ENCODE measurements around the gene BCAR3.
"Not testable (repeated sequence)": the region's sequence is repeated elsewhere in the genome, so short reads cannot be mapped to it uniquely, and the experiment has no call there.

Gene BCAR3

GRCh38 chr1:93668121-93668520 is 13.5 kb downstream of the BCAR3 start:
- DNase-seq (ENCODE audit: low spot score): no peak

GRCh38 chr1:93667642-93668041 is 14.0 kb downstream of the BCAR3 start:
- DNase-seq (ENCODE audit: low spot score): no peak

GRCh38 chr1:93666613-93667384 is 14.8 kb downstream of the BCAR3 start:
- no peak for DNase-seq (ENCODE audit: low spot score)

GRCh38 chr1:93665015-93665414 is 16.6 kb downstream of the BCAR3 start:
- no peak for DNase-seq (ENCODE audit: low spot score)

- no peak for DNase-seq (ENCODE audit: low spot score)
Observed at GRCh38 chr1:93663208-93663614, 18.4 kb downstream of the BCAR3 start.

- no peak for DNase-seq (ENCODE audit: low spot score)
Observed at GRCh38 chr1:93662481-93663207, 19.0 kb downstream of the BCAR3 start.

- DNase-seq (ENCODE audit: low spot score): peak; percentile 81
Observed at GRCh38 chr1:93661829-93662474, 19.7 kb downstream of the BCAR3 start.

- DNase-seq (ENCODE audit: low spot score): not testable (repeated sequence)
Observed at GRCh38 chr1:93661341-93661740, 20.3 kb downstream of the BCAR3 start.

GRCh38 chr1:93659822-93660503 is 21.7 kb downstream of the BCAR3 start:
- DNase-seq (ENCODE audit: low spot score): no peak

- DNase-seq (ENCODE audit: low spot score): no peak
Observed at GRCh38 chr1:93658188-93658587, 23.4 kb downstream of the BCAR3 start.

- DNase-seq (ENCODE audit: low spot score): no peak
Observed at GRCh38 chr1:93656491-93656890, 25.1 kb downstream of the BCAR3 start.

- no peak for DNase-seq (ENCODE audit: low spot score)
Observed at GRCh38 chr1:93653656-93654055, 28.0 kb downstream of the BCAR3 start.

- DNase-seq (ENCODE audit: low spot score): no peak
Observed at GRCh38 chr1:93652323-93652949, 29.2 kb downstream of the BCAR3 start.

GRCh38 chr1:93651695-93652094 is 29.9 kb downstream of the BCAR3 start:
- DNase-seq (ENCODE audit: low spot score): no peak

GRCh38 chr1:93650159-93650558 is 31.5 kb downstream of the BCAR3 start:
- DNase-seq (ENCODE audit: low spot score): not testable (repeated sequence)

GRCh38 chr1:93649231-93649630 is 32.4 kb downstream of the BCAR3 start:
- no peak for DNase-seq (ENCODE audit: low spot score)

GRCh38 chr1:93648656-93649055 is 33.0 kb downstream of the BCAR3 start:
- DNase-seq (ENCODE audit: low spot score): no peak

GRCh38 chr1:93641527-93641926 is 40.1 kb downstream of the BCAR3 start:
- no peak for DNase-seq (ENCODE audit: low spot score)

- DNase-seq (ENCODE audit: low spot score): no peak
Observed at GRCh38 chr1:93640656-93641440, 40.8 kb downstream of the BCAR3 start.

- DNase-seq (ENCODE audit: low spot score): no peak
Observed at GRCh38 chr1:93638981-93639380, 42.7 kb downstream of the BCAR3 start.

- no peak for DNase-seq (ENCODE audit: low spot score)
Observed at GRCh38 chr1:93638307-93638847, 43.3 kb downstream of the BCAR3 start.

Measured in AG08395 (cell line).